K562 (cell line): ENCODE results near the gene TMEM217. TPM values are rescaled to one million over a fixed set of nuclear protein-coding genes. Genes with fewer than 3 reads are reported as not detected.

Experiments used
- AFF1 ChIP-seq, 2 experiments: fragments of 450-650 bp; IDR thresholded peaks; 2 replicates each; pipeline ENCODE4 v1.6.1; 2018; ENCODE audit warnings: mild to moderate bottlenecking in 2 of 2, low read depth in 1 of 2; ENCODE audit not compliant: partially characterized antibody in 2 of 2
- CC2D1A ChIP-seq: fragments of 450-650 bp; IDR thresholded peaks from 2 replicates; pipeline ENCODE4 v1.6.1; 2017; ENCODE audit warnings: mild to moderate bottlenecking
- EP400 ChIP-seq: fragments of 450-650 bp; IDR thresholded peaks from 2 replicates; pipeline ENCODE4 v1.6.1; 2017; ENCODE audit warnings: antibody characterized with exemption, mild to moderate bottlenecking, moderate library complexity
- ESRRA ChIP-seq: fragments of 450-650 bp; IDR thresholded peaks from 2 replicates; pipeline ENCODE4 v1.6.1; 2014; ENCODE audit warnings: low read depth, mild to moderate bottlenecking, moderate library complexity, borderline replicate concordance
- HNRNPLL ChIP-seq: fragments of 200-400 bp; formaldehyde crosslinking; IDR thresholded peaks from 2 replicates; pipeline ENCODE4 v1.6.1; 2017; ENCODE audit warnings: low read length, low read depth, mild to moderate bottlenecking; ENCODE audit not compliant: poor library complexity, severe bottlenecking
- MAZ ChIP-seq, 2 experiments: fragments of 450-650 bp in 1 of 2; sonication (generic) in 1 of 2; formaldehyde crosslinking; IDR thresholded peaks in 1 of 2; conservative IDR thresholded peaks in 1 of 2; 2 replicates each; pipeline versions ENCODE4 v1.4.0 to v1.5.0; 2020; ENCODE audit warnings: mild to moderate bottlenecking in 1 of 2, missing genetic modification reagents in 1 of 2
- PHB2 ChIP-seq: fragments of 450-650 bp; IDR thresholded peaks from 2 replicates; pipeline ENCODE4 v1.6.1; 2017; ENCODE audit warnings: low read depth
- RBBP5 ChIP-seq: fragments of 200-600 bp; sonication (generic); IDR thresholded peaks from 2 replicates; pipeline ENCODE4 v1.6.1; 2012; ENCODE audit warnings: borderline replicate concordance, mild to moderate bottlenecking, low read length, control low read depth, inconsistent platforms; ENCODE audit not compliant: insufficient read depth, poor library complexity, severe bottlenecking
- SOX6 ChIP-seq: fragments of 450-650 bp; IDR thresholded peaks from 2 replicates; pipeline ENCODE4 v1.6.1; 2014; ENCODE audit warnings: mild to moderate bottlenecking
- SPI1 ChIP-seq: IDR thresholded peaks from 2 replicates; pipeline ENCODE4 v1.6.1; 2011; ENCODE audit warnings: low read depth, low read length, control low read depth, borderline replicate concordance
- TBP ChIP-seq: optimal IDR thresholded peaks from 2 replicates; pipeline ENCODE3; 2011; ENCODE audit warnings: low read depth, low read length, improper control_type of control experiment
- ZBTB7A ChIP-seq: IDR thresholded peaks from 2 replicates; pipeline ENCODE4 v1.6.1; 2011; ENCODE audit warnings: low read depth, mild to moderate bottlenecking, low read length, moderate library complexity, borderline replicate concordance; ENCODE audit not compliant: control insufficient read depth
- ZFP36 ChIP-seq: fragments of 150-350 bp; IDR thresholded peaks from 2 replicates; pipeline ENCODE4 v1.6.1; 2018; ENCODE audit warnings: low read length, low read depth; ENCODE audit not compliant: partially characterized antibody
- ZNF12 ChIP-seq: sonication (generic); formaldehyde crosslinking; IDR thresholded peaks from 2 replicates; pipeline ENCODE4 v1.4.0; 2020; ENCODE audit warnings: mild to moderate bottlenecking, missing genetic modification reagents
- ZNF121 ChIP-seq: sonication (generic); formaldehyde crosslinking; conservative IDR thresholded peaks from 2 replicates; pipeline ENCODE4 v1.8.0; 2022; ENCODE audit warnings: missing genetic modification reagents
- ZNF431 ChIP-seq: sonication (generic); formaldehyde crosslinking; IDR thresholded peaks from 2 replicates; pipeline ENCODE4 v1.8.0; 2022; ENCODE audit warnings: mild to moderate bottlenecking, missing genetic modification reagents
- ZNF780A ChIP-seq: fragments of 250-450 bp; sonication (Bioruptor Pico); IDR thresholded peaks from 2 replicates; pipeline ENCODE4 v1.5.0; 2021; ENCODE audit warnings: mild to moderate bottlenecking
- polyA plus RNA-seq, 8 experiments: library from polyadenylated mRNA; depleted of rRNA in 4 of 8; stranded (reverse) in 5 of 8; unstranded in 3 of 8; fragments of >200 nt; fragmentation: Nextera tagmentation in 2 of 8; fragmentation: Illumina TruSeq in 1 of 8; extraction: Ambion mirVana in 2 of 8; extraction: Trizol in 1 of 8; gene quantifications; 2 replicates each; pipeline versions ENCODE4 v1.2.1 to v1.2.3, GENCODE V29; 2011 to 2014; ENCODE audit warnings: inconsistent platforms in 1 of 8, missing spikeins in 1 of 8
- total RNA-seq, 7 experiments: library from RNA; depleted of rRNA in 6 of 7; stranded (reverse); fragments of >200 nt in 6 of 7; fragmentation: Illumina TruSeq in 2 of 7; extraction: Trizol in 2 of 7; gene quantifications; 2 replicates each; pipeline versions ENCODE4 v1.2.1 to v1.2.3, GENCODE V29; 2011 to 2021; ENCODE audit warnings: low replicate concordance in 1 of 7
- TF ChIP-seq, protein P1 (sequence below), 2 experiments: IDR thresholded peaks in 1 of 2; conservative IDR thresholded peaks in 1 of 2; 2 replicates each; pipeline ENCODE4 v1.6.1; 2016; ENCODE audit warnings: low read depth in 2 of 2, mild to moderate bottlenecking in 1 of 2, missing compliant biosample characterization in 1 of 2, missing genetic modification characterization in 1 of 2, moderate library complexity in 1 of 2
- TF ChIP-seq, protein P2 (sequence below): fragments of 450-650 bp; IDR thresholded peaks from 2 replicates; pipeline ENCODE4 v1.6.1; 2016

The TMEM217 gene
- total and polyA plus RNA-seq, 9 of the 15 experiments (the other 6 are each of a cell fraction or from before 2014, with no cell fraction given), result 1.3 to 8.0 (median 1.9) TPM

GRCh38 chr6:37222125-37222967 lies 35.6 kb downstream of the TMEM217 start (continued):
- TF ChIP-seq ZNF431 (CRISPR knock-in tag) (no peak), EP400 (no peak), HNRNPLL (peak; percentile 60), ZNF121 (CRISPR knock-in tag) (0 out of 2 replicates have a peak, but pooled peaks have one; percentile 22), PHB2 (no peak), AFF1 (IDR thresholded peaks at IDR 0.05; ENCODE audit: low read depth in 1 of 2, partially characterized antibody in 2 of 2) (peak in 1 of 2 experiments; percentile 92), RBBP5 (peak; percentile 50), TBP (peak; percentile 40), CC2D1A (no peak), ZNF12 (CRISPR knock-in tag) (0 out of 2 replicates have a peak, but pooled peaks have one; percentile 45), ZFP36 (peak; percentile 86), ZNF780A (no peak), MAZ (CRISPR knock-in tag; conservative IDR thresholded peaks at IDR 0.05 in 1 of 2, IDR thresholded peaks at IDR 0.05 in 1 of 2) (peak; percentile 42 to 54), ESRRA (peak; percentile 39; the same call in 1 of the 2 replicates), SOX6 (0 out of 2 replicates have a peak, but pooled peaks have one; percentile 15), ZBTB7A (peak; percentile 88), SPI1 (peak; percentile 59; the same call in 1 of the 2 replicates)
- TF ChIP-seq, protein P1, sequence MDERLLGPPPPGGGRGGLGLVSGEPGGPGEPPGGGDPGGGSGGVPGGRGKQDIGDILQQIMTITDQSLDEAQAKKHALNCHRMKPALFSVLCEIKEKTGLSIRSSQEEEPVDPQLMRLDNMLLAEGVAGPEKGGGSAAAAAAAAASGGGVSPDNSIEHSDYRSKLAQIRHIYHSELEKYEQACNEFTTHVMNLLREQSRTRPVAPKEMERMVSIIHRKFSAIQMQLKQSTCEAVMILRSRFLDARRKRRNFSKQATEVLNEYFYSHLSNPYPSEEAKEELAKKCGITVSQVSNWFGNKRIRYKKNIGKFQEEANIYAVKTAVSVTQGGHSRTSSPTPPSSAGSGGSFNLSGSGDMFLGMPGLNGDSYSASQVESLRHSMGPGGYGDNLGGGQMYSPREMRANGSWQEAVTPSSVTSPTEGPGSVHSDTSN (CRISPR knock-in tag; IDR thresholded peaks at IDR 0.05; ENCODE audit: low read depth), result peak; percentile 83
- TF ChIP-seq, protein P1 (tag; conservative IDR thresholded peaks at IDR 0.05; ENCODE audit: low read depth), result peak; percentile 93
- TF ChIP-seq, protein P2, sequence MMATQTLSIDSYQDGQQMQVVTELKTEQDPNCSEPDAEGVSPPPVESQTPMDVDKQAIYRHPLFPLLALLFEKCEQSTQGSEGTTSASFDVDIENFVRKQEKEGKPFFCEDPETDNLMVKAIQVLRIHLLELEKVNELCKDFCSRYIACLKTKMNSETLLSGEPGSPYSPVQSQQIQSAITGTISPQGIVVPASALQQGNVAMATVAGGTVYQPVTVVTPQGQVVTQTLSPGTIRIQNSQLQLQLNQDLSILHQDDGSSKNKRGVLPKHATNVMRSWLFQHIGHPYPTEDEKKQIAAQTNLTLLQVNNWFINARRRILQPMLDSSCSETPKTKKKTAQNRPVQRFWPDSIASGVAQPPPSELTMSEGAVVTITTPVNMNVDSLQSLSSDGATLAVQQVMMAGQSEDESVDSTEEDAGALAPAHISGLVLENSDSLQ, result peak; percentile 97
